ENCODE data around the gene ZNF618.

The ZNF618 gene

GRCh38 chr9:113879318-113879717 lies 3.2 kb downstream of the ZNF618 start:
- CTCF ChIA-PET = interaction anchor here (0.6 to 0.7 kb wide), 3 partner anchors 141 to 774 kb away, joined by 4 to 8 read pairs (median 6); no protein-coding TSS in a partner anchor
- H3K27ac ChIP-seq = no peak overlapping the region

GRCh38 chr9:113879911-113880310 lies 3.8 kb downstream of the ZNF618 start:
- DNase-seq (ENCODE audit: low spot score) = no peak
- no peak for TF ChIP-seq CTCF (conservative IDR thresholded peaks at IDR 0.05; ENCODE audit: low read depth)
- CTCF ChIA-PET = no interaction called here
- H3K27ac ChIP-seq = no peak overlapping the region
- POLR2A ChIA-PET (ENCODE audit: low non-redundant PET) = no interaction called here

More at GRCh38 chr9:113879318-113879717, 3.2 kb downstream of the ZNF618 start:
- no peak for DNase-seq (ENCODE audit: low spot score)
- TF ChIP-seq CTCF (conservative IDR thresholded peaks at IDR 0.05; ENCODE audit: low read depth) = no peak
- POLR2A ChIA-PET (ENCODE audit: low non-redundant PET) = interaction anchor here (0.7 kb wide), 1 partner anchor 187 kb away, joined by 7 read pairs; no protein-coding TSS in a partner anchor

GRCh38 chr9:113882181-113882580 lies 6.1 kb downstream of the ZNF618 start:
- TF ChIP-seq CTCF (conservative IDR thresholded peaks at IDR 0.05; ENCODE audit: low read depth) = no peak
- no peak for DNase-seq (ENCODE audit: low spot score)
- CTCF ChIA-PET = interaction anchor here (0.6 to 0.7 kb wide), 3 partner anchors 53 to 485 kb away, joined by 3 read pairs; no protein-coding TSS in a partner anchor
- POLR2A ChIA-PET (ENCODE audit: low non-redundant PET) = interaction anchor here (0.6 kb wide), 1 partner anchor 513 kb away, joined by 3 read pairs; no protein-coding TSS in a partner anchor
- H3K27ac ChIP-seq = no peak overlapping the region

- CTCF ChIA-PET = interaction anchor here (0.6 kb wide), 1 partner anchor 485 kb away, joined by 3 read pairs; no protein-coding TSS in a partner anchor
- POLR2A ChIA-PET (ENCODE audit: low non-redundant PET) = interaction anchor here (0.6 kb wide), 1 partner anchor 513 kb away, joined by 3 read pairs; no protein-coding TSS in a partner anchor
- no peak for DNase-seq (ENCODE audit: low spot score)
- no peak for TF ChIP-seq CTCF (conservative IDR thresholded peaks at IDR 0.05; ENCODE audit: low read depth)
- H3K27ac ChIP-seq = no peak overlapping the region
These were observed 6.6 kb downstream of the ZNF618 start for GRCh38 chr9:113882636-113883164.

- H3K27ac ChIP-seq = peak overlapping the region; percentile 58
- CTCF ChIA-PET = no interaction called here
- DNase-seq (ENCODE audit: low spot score) = no peak
- TF ChIP-seq CTCF (conservative IDR thresholded peaks at IDR 0.05; ENCODE audit: low read depth) = no peak
- POLR2A ChIA-PET (ENCODE audit: low non-redundant PET) = no interaction called here
These were observed 9.3 kb downstream of the ZNF618 start for GRCh38 chr9:113885183-113886025.

GRCh38 chr9:113886026-113886369 lies 9.9 kb downstream of the ZNF618 start:
- DNase-seq (ENCODE audit: low spot score) = no peak
- POLR2A ChIA-PET (ENCODE audit: low non-redundant PET) = no interaction called here
- CTCF ChIA-PET = interaction anchor here (0.6 kb wide), 1 partner anchor 9 kb away, joined by 3 read pairs; no protein-coding TSS in a partner anchor
- no peak for TF ChIP-seq CTCF (conservative IDR thresholded peaks at IDR 0.05; ENCODE audit: low read depth)
- H3K27ac ChIP-seq = peak overlapping the region; percentile 58
